IPS-NIHi7 (cell line): ENCODE results near the gene MYCT1.

Source experiments
- DNase-seq: peaks from one replicate; pipeline ENCODE4 v3.0.0; 2012; ENCODE audit warnings: mixed read lengths; ENCODE audit errors: extremely low spot score

Gene MYCT1

GRCh38 chr6:152721956-152722355 lies 24.3 kb downstream of the MYCT1 start:
- no peak for DNase-seq

- no peak for DNase-seq
Measured at GRCh38 chr6:152723398-152723797, 25.7 kb downstream of the MYCT1 start.

GRCh38 chr6:152726313-152726712 lies 28.6 kb downstream of the MYCT1 start:
- no peak for DNase-seq

- peak; percentile 28 for DNase-seq
Measured at GRCh38 chr6:152727507-152727906, 29.8 kb downstream of the MYCT1 start.

GRCh38 chr6:152734630-152735029 lies 36.9 kb downstream of the MYCT1 start:
- DNase-seq: no peak

- DNase-seq: no peak
Measured at GRCh38 chr6:152736687-152737273, 39.1 kb downstream of the MYCT1 start.

GRCh38 chr6:152745509-152746171 lies 47.9 kb downstream of the MYCT1 start:
- DNase-seq: no peak

GRCh38 chr6:152746172-152746553 lies 48.5 kb downstream of the MYCT1 start:
- DNase-seq: no peak

GRCh38 chr6:152748843-152749242 lies 51.1 kb downstream of the MYCT1 start:
- DNase-seq: no peak

GRCh38 chr6:152749336-152749735 lies 51.6 kb downstream of the MYCT1 start:
- no peak for DNase-seq

GRCh38 chr6:152750694-152751093 lies 53.0 kb downstream of the MYCT1 start, which contains the start of gene VIP:
TSS of gene VIP (plus strand) at chr6:152750797. CDS start at chr6:152752178, 1,381 bp downstream.
- DNase-seq: peak; percentile 76

- no peak for DNase-seq
Measured at GRCh38 chr6:152765331-152765730, 67.6 kb downstream of the MYCT1 start.

- DNase-seq: no peak
Measured at GRCh38 chr6:152769159-152769558, 71.5 kb downstream of the MYCT1 start.

- DNase-seq: no peak
Measured at GRCh38 chr6:152769993-152770392, 72.3 kb downstream of the MYCT1 start.

- DNase-seq: peak; percentile 20
Measured at GRCh38 chr6:152771061-152771687, 73.5 kb downstream of the MYCT1 start.
